Endothelial cell (in vitro differentiated cells): Measurements from ENCODE around the gene RGS10. TPM values are rescaled to one million over a fixed set of nuclear protein-coding genes. Genes with fewer than 3 reads are reported as not detected.

Source experiments
- DNase-seq: peaks from one replicate; pipeline ENCODE4 v3.0.0; 2021; ENCODE audit warnings: low spot score
- H3K27ac Mint-ChIP-seq: one replicate; pipeline ENCODE4 v1.8.0; 2021; ENCODE audit warnings: mixed read lengths, inconsistent platforms; ENCODE audit not compliant: unreplicated experiment
- H3K27me3 Mint-ChIP-seq: one replicate; pipeline ENCODE4 v1.8.0; 2021; ENCODE audit warnings: mild to moderate bottlenecking, moderate library complexity, mixed read lengths, inconsistent platforms; ENCODE audit not compliant: unreplicated experiment
- H3K36me3 Mint-ChIP-seq: one replicate; pipeline ENCODE4 v1.8.0; 2021; ENCODE audit warnings: mild to moderate bottlenecking, low read depth, mixed read lengths, inconsistent platforms; ENCODE audit not compliant: unreplicated experiment
- H3K4me1 Mint-ChIP-seq: one replicate; pipeline ENCODE4 v1.8.0; 2021; ENCODE audit warnings: mild to moderate bottlenecking, mixed read lengths, inconsistent platforms; ENCODE audit not compliant: unreplicated experiment
- H3K4me3 Mint-ChIP-seq: one replicate; pipeline ENCODE4 v1.8.0; 2021; ENCODE audit warnings: mild to moderate bottlenecking, mixed read lengths, inconsistent platforms; ENCODE audit not compliant: unreplicated experiment
- H3K9me3 Mint-ChIP-seq: one replicate; pipeline ENCODE4 v1.8.0; 2021; ENCODE audit warnings: mixed read lengths, inconsistent platforms; ENCODE audit not compliant: unreplicated experiment
- total RNA-seq: library from RNA; stranded (reverse); fragmentation: NEBNext Ultra II Directional; extraction: Animal tissue kit (Norgen Biotek cat#: 25700); gene quantifications from one replicate; pipeline ENCODE4 v1.2.1, GENCODE V29; 2021; ENCODE audit not compliant: unreplicated experiment
- TF ChIP-seq, protein P1 (sequence below): fragments of 200-600 bp; sonication (generic); IDR thresholded peaks from one replicate; pipeline ENCODE4 v1.5.0; 2021; ENCODE audit warnings: antibody characterized with exemption; ENCODE audit not compliant: unreplicated experiment

The RGS10 gene
- total RNA-seq, 1 donor from 2014 or later, result 20.0 TPM

DNA sequence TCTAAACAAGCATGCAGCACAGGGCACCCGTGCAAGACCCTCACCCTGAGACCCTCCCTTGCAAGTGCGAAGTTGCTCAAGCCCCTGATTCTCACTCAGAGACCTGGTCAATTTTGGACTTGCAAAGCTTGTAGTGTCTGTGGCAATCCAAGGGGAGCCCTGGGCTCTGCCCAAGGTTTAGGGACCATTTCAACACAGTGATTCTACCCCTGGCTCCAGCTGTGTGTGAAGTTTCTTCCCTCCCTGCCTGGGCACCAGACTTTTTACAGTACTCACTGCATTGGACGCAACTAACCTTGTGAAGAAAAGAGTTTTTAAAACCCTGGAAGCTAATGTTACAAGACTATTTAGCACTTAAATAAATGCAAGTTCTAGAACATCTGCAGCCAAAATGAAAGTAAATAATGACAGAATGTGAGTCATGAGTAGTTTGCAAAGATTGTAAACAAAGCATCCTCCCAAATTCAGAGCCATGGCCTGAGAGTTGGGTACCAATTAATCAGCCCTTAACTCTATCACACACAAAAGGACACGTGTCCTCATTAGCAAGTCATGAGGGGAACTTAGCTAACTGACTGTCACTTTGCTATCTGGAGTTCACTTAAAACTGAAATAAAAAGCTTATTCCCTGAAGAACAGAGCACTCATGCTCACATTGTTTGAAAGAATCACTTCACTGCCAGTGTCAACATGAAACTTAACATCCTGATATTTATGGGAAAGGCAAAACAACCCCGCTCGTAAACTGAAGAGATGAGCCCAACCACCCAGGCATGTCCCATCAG lies 48.1 kb downstream of the RGS10 start:
- no peak for DNase-seq
- TF ChIP-seq, protein P1, sequence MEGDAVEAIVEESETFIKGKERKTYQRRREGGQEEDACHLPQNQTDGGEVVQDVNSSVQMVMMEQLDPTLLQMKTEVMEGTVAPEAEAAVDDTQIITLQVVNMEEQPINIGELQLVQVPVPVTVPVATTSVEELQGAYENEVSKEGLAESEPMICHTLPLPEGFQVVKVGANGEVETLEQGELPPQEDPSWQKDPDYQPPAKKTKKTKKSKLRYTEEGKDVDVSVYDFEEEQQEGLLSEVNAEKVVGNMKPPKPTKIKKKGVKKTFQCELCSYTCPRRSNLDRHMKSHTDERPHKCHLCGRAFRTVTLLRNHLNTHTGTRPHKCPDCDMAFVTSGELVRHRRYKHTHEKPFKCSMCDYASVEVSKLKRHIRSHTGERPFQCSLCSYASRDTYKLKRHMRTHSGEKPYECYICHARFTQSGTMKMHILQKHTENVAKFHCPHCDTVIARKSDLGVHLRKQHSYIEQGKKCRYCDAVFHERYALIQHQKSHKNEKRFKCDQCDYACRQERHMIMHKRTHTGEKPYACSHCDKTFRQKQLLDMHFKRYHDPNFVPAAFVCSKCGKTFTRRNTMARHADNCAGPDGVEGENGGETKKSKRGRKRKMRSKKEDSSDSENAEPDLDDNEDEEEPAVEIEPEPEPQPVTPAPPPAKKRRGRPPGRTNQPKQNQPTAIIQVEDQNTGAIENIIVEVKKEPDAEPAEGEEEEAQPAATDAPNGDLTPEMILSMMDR, result no peak
- H3K27ac Mint-ChIP-seq, result no peak overlapping the region
- H3K27me3 Mint-ChIP-seq, result peaks cover 7% of the 10 kb centered on the region
- no peaks in the 10 kb centered on the region for H3K36me3 Mint-ChIP-seq
- H3K4me3 Mint-ChIP-seq, result no peak overlapping the region
- no peaks in the 10 kb centered on the region for H3K9me3 Mint-ChIP-seq
- peaks cover 12% of the 10 kb centered on the region for H3K4me1 Mint-ChIP-seq

DNA sequence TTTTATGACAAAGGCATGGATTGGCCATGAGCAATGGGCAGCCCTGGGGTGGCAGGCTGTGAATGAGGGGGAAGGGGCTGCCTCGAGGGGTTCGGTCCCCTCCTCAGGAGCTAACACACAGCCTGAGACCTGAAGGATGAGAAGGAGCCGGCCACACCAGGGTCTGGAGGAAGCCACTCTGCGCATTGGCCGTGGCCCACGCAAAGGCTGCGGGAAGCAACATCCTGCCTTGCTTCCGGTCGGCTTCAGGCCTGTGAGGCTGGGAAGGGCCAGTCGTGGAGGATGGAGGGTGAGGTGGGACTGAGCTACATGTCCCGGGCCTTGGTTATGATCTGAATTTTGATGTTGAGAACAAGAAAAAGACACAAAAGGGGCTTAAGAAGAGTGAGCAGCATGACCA lies 49.4 kb downstream of the RGS10 start:
- no peaks in the 10 kb centered on the region for H3K4me1 Mint-ChIP-seq
- no peak overlapping the region for H3K27ac Mint-ChIP-seq

DNA sequence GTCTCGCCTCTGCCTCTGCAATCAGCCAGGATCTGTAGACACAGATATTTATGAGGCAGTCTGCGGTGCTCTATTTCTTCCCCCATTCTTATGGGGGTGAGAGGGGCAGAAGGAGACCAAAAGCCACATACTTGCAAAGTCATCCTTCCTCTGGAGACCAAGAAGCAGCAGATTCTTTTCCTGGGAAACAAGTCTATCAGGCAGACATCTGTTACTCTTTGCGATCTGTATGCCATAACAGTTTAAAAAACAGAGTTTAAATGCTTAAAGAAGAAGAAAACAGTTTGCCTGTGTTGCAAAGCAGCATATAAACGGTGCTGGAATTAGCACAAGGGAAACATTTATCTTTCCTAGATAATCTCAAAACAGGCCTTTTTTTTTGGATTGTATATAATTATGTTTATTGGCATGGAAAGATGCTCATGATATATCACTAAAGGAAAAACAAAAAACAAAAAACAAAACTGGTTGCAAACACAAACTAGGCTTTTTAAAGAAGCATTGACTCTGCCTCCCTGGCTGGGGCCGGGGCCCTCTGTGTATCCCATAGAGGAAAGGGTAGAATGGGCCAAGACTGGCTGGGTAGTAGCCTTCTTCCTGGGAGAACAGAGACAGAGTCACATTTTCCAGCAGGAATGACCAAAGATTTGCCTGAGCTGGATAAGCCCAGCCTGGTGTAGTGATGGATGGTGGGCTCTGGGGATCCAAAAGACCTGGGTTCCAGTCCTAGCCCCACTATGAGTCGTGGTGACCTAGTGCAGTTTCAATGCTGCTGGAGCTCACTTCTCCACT lies 50.4 kb downstream of the RGS10 start:
- H3K36me3 Mint-ChIP-seq, result no peaks in the 10 kb centered on the region
- peaks cover 2% of the 10 kb centered on the region for H3K27me3 Mint-ChIP-seq
- TF ChIP-seq, protein P1, result no peak
- H3K4me3 Mint-ChIP-seq, result no peak overlapping the region
- H3K4me1 Mint-ChIP-seq, result no peaks in the 10 kb centered on the region
- no peak for DNase-seq
- H3K9me3 Mint-ChIP-seq, result no peaks in the 10 kb centered on the region
- H3K27ac Mint-ChIP-seq, result no peak overlapping the region

More for the DNA sequence above, 49.4 kb downstream of the RGS10 start:
- Mint-ChIP-seq H3K36me3 (no peaks in the 10 kb centered on the region), H3K27me3 (peaks cover 7% of the 10 kb centered on the region), H3K4me3 (no peak overlapping the region), H3K9me3 (no peaks in the 10 kb centered on the region)
- no peak for DNase-seq
- TF ChIP-seq, protein P1, result no peak

DNA sequence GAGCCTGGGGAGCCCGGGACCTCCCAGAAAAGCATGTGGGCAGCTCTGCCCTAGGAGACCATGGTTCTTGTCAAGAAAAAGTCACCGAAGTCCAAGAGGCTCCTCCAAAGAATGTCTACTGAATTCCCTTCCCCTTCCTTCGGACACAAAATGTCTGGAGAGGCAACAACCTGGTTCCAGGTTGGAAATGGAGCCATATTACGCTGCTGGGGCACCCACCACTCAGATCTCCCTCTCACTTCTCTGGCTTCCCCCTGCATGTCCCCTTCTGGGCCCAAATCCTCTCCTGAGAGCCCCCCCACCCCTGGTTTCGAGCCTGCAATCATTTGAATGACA lies 52.6 kb downstream of the RGS10 start:
- H3K9me3 Mint-ChIP-seq, result no peaks in the 10 kb centered on the region
- DNase-seq, result no peak
- peaks cover 2% of the 10 kb centered on the region for H3K27me3 Mint-ChIP-seq
- TF ChIP-seq, protein P1, result no peak
- no peaks in the 10 kb centered on the region for H3K36me3 Mint-ChIP-seq
- no peak overlapping the region for H3K4me3 Mint-ChIP-seq
- H3K4me1 Mint-ChIP-seq, result no peaks in the 10 kb centered on the region
- H3K27ac Mint-ChIP-seq, result no peak overlapping the region

DNA sequence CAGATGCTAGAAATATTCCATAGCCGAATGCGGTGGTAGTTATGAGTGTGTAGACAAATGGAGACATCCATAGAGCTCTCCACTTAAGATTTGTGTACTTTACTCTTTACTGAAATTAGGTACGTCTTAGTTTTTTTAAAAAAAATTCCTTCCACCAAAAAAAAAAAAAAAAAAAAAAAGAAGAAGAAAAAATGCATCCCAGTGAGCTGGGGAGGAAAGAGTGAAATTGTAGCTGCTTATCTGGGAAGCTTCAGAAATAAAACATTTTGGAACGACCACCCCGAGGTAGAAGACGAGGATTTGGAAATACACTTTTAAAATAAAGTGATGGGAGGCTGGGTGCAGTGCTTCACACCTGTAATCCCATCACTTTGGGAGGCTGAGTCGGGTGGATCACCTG lies 53.8 kb downstream of the RGS10 start:
- H3K36me3 Mint-ChIP-seq, result no peaks in the 10 kb centered on the region
- no peaks in the 10 kb centered on the region for H3K9me3 Mint-ChIP-seq
- peaks cover 2% of the 10 kb centered on the region for H3K27me3 Mint-ChIP-seq
- H3K4me1 Mint-ChIP-seq, result no peaks in the 10 kb centered on the region
- TF ChIP-seq, protein P1, result no peak
- no peak overlapping the region for H3K4me3 Mint-ChIP-seq
- no peak for DNase-seq
- no peak overlapping the region for H3K27ac Mint-ChIP-seq
